HCT116 (cell line): ENCODE data around the gene ZSCAN30. TPM values are rescaled to one million over a fixed set of nuclear protein-coding genes. Genes with fewer than 3 reads are reported as not detected.

Experiments
- ATAC-seq: fragments of 200-7000 bp; cut with Tn5 transposase; 2 replicates; pipeline ENCODE4 v1.9.1; 2020; ENCODE audit warnings: mild to moderate bottlenecking, moderate library complexity
- BruUV-seq: library from RNA; stranded (reverse); fragments of 400-500 nt; replicated peaks from 2 replicates; lab custom pipeline; 2021; lab: Mats Ljungman, UMichigan
- CTCF ChIA-PET: fragments of 300-600 bp; sonication (Branson Sonifier 250); formaldehyde crosslinking; loops from one replicate; lab custom pipeline; 2021; ENCODE audit warnings: antibody characterized with exemption; lab: Charles Lee
- POLR2A ChIA-PET: fragments of 300-600, 350-600 bp; sonication (Branson Sonifier 250); formaldehyde crosslinking; loops from one replicate; lab custom pipeline; 2021; ENCODE audit warnings: antibody characterized with exemption; lab: Charles Lee
- RAD21 ChIA-PET, 2 experiments: fragments of 300-600 bp; sonication (Branson Sonifier 250); formaldehyde crosslinking; loops; one replicate each; lab custom pipeline; 2023; ENCODE audit warnings: low total read pairs in 2 of 2; ENCODE audit not compliant: uncharacterized antibody in 2 of 2, unreplicated experiment in 2 of 2, low non-redundant PET in 1 of 2; lab: Charles Lee
- DNase-seq: peaks from one replicate; pipeline ENCODE4 v3.0.0-alpha.2; 2010; ENCODE audit warnings: low read depth, low spot score
- H2AFZ ChIP-seq: fragments of 200-600 bp; shearing (Covaris generic), sonication (generic); 2 replicates; pipeline ENCODE4 v1.6.1; 2017; ENCODE audit warnings: low read depth, mixed run types, mixed read lengths, antibody characterized with exemption, low read length; ENCODE audit not compliant: poor library complexity, severe bottlenecking
- H3K27ac ChIP-seq: 2 replicates; pipeline ENCODE4 v1.5.1; 2012; ENCODE audit warnings: low read depth, low read length
- H3K27me3 ChIP-seq: fragments of 200-600 bp; sonication (generic); 2 replicates; pipeline ENCODE4 v1.6.1; 2016; ENCODE audit warnings: mixed run types, low read length, mixed read lengths; ENCODE audit not compliant: insufficient read depth
- H3K36me3 ChIP-seq, 2 experiments: fragments of 200-500 bp in 1 of 2; fragments of 200-600 bp in 1 of 2; sonication (Bioruptor generic) in 1 of 2; sonication (generic) in 1 of 2; 2 replicates each; pipeline versions ENCODE4 v1.5.1 to v1.6.1; 2014 to 2016; ENCODE audit warnings: low read length in 2 of 2, inconsistent platforms in 1 of 2, mixed read lengths in 1 of 2, mixed run types in 1 of 2; ENCODE audit not compliant: insufficient read depth in 2 of 2, control insufficient read depth in 1 of 2
- H3K4me1 ChIP-seq, 2 experiments: fragments of 200-600 bp in 1 of 2; sonication (generic) in 1 of 2; 2 replicates each; pipeline versions ENCODE4 v1.5.1 to v1.6.1; 2012 to 2017; ENCODE audit warnings: low read length in 2 of 2, inconsistent platforms in 1 of 2, mild to moderate bottlenecking in 1 of 2, mixed read lengths in 1 of 2, mixed run types in 1 of 2, moderate library complexity in 1 of 2; ENCODE audit not compliant: insufficient read depth in 2 of 2, control insufficient read depth in 1 of 2
- H3K4me2 ChIP-seq: fragments of 200-600 bp; sonication (generic); 2 replicates; pipeline ENCODE4 v1.6.1; 2017; ENCODE audit warnings: mixed run types, low read length, mixed read lengths
- H3K4me3 ChIP-seq, 2 experiments: fragments of 200-600 bp in 1 of 2; sonication (generic) in 1 of 2; replicated peaks in 1 of 2; 2 replicates each; pipeline ENCODE4 v1.5.1; 2011 to 2016; ENCODE audit warnings: low read length in 2 of 2, control low read depth in 1 of 2, low read depth in 1 of 2, mild to moderate bottlenecking in 1 of 2, mixed read lengths in 1 of 2, mixed run types in 1 of 2
- H3K79me2 ChIP-seq: fragments of 200-600 bp; sonication (generic); 2 replicates; pipeline ENCODE4 v1.6.1; 2017; ENCODE audit warnings: mild to moderate bottlenecking, mixed run types, low read length, moderate library complexity, mixed read lengths; ENCODE audit not compliant: insufficient read depth
- H3K9ac ChIP-seq: fragments of 200-600 bp; sonication (generic); 2 replicates; pipeline ENCODE4 v1.6.1; 2016; ENCODE audit warnings: low read length, mixed read lengths
- H3K9me2 ChIP-seq: fragments of 200-600 bp; sonication (generic), shearing (Covaris generic); 2 replicates; pipeline ENCODE4 v1.6.1; 2017; ENCODE audit warnings: mixed run types, mild to moderate bottlenecking, moderate library complexity; ENCODE audit not compliant: insufficient read depth
- H3K9me3 ChIP-seq, 2 experiments: fragments of 200-500 bp in 1 of 2; fragments of 200-600 bp in 1 of 2; sonication (Bioruptor generic) in 1 of 2; sonication (generic) in 1 of 2; 2 replicates each; pipeline ENCODE4 v1.6.1; 2014 to 2017; ENCODE audit warnings: low read length in 2 of 2, mixed read lengths in 2 of 2, inconsistent platforms in 1 of 2, low read depth in 1 of 2, mild to moderate bottlenecking in 1 of 2, mixed run types in 1 of 2, moderate library complexity in 1 of 2; ENCODE audit not compliant: control insufficient read depth in 1 of 2, insufficient read depth in 1 of 2
- H4K20me1 ChIP-seq: fragments of 200-600 bp; sonication (generic), shearing (Covaris generic); 2 replicates; pipeline ENCODE4 v1.6.1; 2017; ENCODE audit warnings: mixed run types, mild to moderate bottlenecking, moderate library complexity; ENCODE audit not compliant: insufficient read depth
- CEBPB ChIP-seq: IDR thresholded peaks from 2 replicates; pipeline ENCODE4 v1.6.1; 2012; ENCODE audit warnings: low read depth
- EGR1 ChIP-seq: IDR thresholded peaks from 2 replicates; pipeline ENCODE4 v1.6.1; 2012; ENCODE audit warnings: low read depth
- ELF1 ChIP-seq: IDR thresholded peaks from 2 replicates; pipeline ENCODE4 v1.6.1; 2012; ENCODE audit warnings: low read depth, borderline replicate concordance
- EZH2phosphoT487 ChIP-seq: fragments of 200-600 bp; IDR thresholded peaks from 2 replicates; pipeline ENCODE4 v1.6.1; 2018; ENCODE audit warnings: antibody characterized with exemption, borderline replicate concordance
- MAX ChIP-seq: IDR thresholded peaks from 2 replicates; pipeline ENCODE4 v1.6.1; 2012
- REST ChIP-seq: IDR thresholded peaks from 2 replicates; pipeline ENCODE4 v1.6.1; 2012; ENCODE audit warnings: low read depth
- TCF7L2 ChIP-seq: IDR thresholded peaks from 2 replicates; pipeline ENCODE4 v1.7.0; 2011; ENCODE audit warnings: borderline replicate concordance, inconsistent platforms; ENCODE audit not compliant: insufficient read depth, insufficient read length; ENCODE audit errors: extremely low read depth
- intact Hi-C: fragments of 100-400 bp; cut with micrococcal nuclease; formaldehyde crosslinking; loops from 2 replicates; pipeline ENCODE4 v1.10.0; 2022
- total RNA-seq: library from RNA; stranded (reverse); gene quantifications from one replicate; pipeline ENCODE4 v1.2.1, GENCODE V29; 2021; ENCODE audit not compliant: unreplicated experiment

Gene ZSCAN30
- total RNA-seq, 1 experiment from 2014 or later, result 11.5 TPM

GRCh38 chr18:35223797-35224196, 66.2 kb downstream of the ZSCAN30 start:
- no peak overlapping the region for H3K4me2 ChIP-seq
- ATAC-seq (no peak), DNase-seq (no peak)
- H2AFZ ChIP-seq, result no peak overlapping the region
- ChIA-PET POLR2A (no interaction called here), CTCF (no interaction called here), RAD21 (no interaction called here)
- no peaks in the 10 kb centered on the region for H4K20me1 ChIP-seq
- no peaks in the 10 kb centered on the region for H3K27me3 ChIP-seq
- H3K4me1 ChIP-seq, result no peaks in the 10 kb centered on the region
- H3K9ac ChIP-seq, result no peak overlapping the region
- H3K4me3 ChIP-seq, result no peak overlapping the region
- no peak overlapping the region for H3K27ac ChIP-seq
- no peaks in the 10 kb centered on the region for H3K9me3 ChIP-seq
- no peaks in the 10 kb centered on the region for H3K9me2 ChIP-seq
- no peak for TF ChIP-seq TCF7L2
- no peak for TF ChIP-seq REST
- no peak for TF ChIP-seq ELF1
- TF ChIP-seq MAX, result no peak
- TF ChIP-seq CEBPB, result no peak
- TF ChIP-seq EGR1, result no peak
- TF ChIP-seq EZH2phosphoT487, result no peak
- intact Hi-C loops, result no loop called here
- no peaks in the 10 kb centered on the region for H3K79me2 ChIP-seq
- H3K36me3 ChIP-seq, result no peaks in the 10 kb centered on the region
- BruUV-seq, result no TSS peak
